GM12865 (cell line): ENCODE measurements around the gene SCN8A.

Source experiments
- DNase-seq: peaks from one replicate; pipeline ENCODE4 v3.0.0; 2010; ENCODE audit warnings: low read depth
- H3K4me3 ChIP-seq: 2 replicates; pipeline ENCODE4 v1.5.1; 2011; ENCODE audit warnings: mild to moderate bottlenecking, low read depth, low read length, control low read depth
- CTCF ChIP-seq: IDR thresholded peaks from 2 replicates; pipeline ENCODE4 v1.5.1; 2011; ENCODE audit warnings: low read length, control low read depth, low read depth, inconsistent platforms; ENCODE audit not compliant: insufficient read depth; ENCODE audit errors: missing control alignments

Gene SCN8A

GRCh38 chr12:51700887-51701286, 109.9 kb downstream of the SCN8A start:
- DNase-seq = no peak
- no peak overlapping the region for H3K4me3 ChIP-seq
- no peak for TF ChIP-seq CTCF

GRCh38 chr12:51702587-51702986, 111.6 kb downstream of the SCN8A start:
- no peak for TF ChIP-seq CTCF

GRCh38 chr12:51705450-51705849, 114.4 kb downstream of the SCN8A start:
- no peak for DNase-seq
- H3K4me3 ChIP-seq = no peak overlapping the region
- no peak for TF ChIP-seq CTCF

More at GRCh38 chr12:51702587-51702986, 111.6 kb downstream of the SCN8A start:
- no peak overlapping the region for H3K4me3 ChIP-seq
- no peak for DNase-seq

GRCh38 chr12:51706206-51706605, 115.2 kb downstream of the SCN8A start:
- TF ChIP-seq CTCF = no peak
- no peak for DNase-seq
- no peak overlapping the region for H3K4me3 ChIP-seq

GRCh38 chr12:51714666-51715065, 123.6 kb downstream of the SCN8A start:
- H3K4me3 ChIP-seq = no peak overlapping the region
- DNase-seq = no peak
- TF ChIP-seq CTCF = no peak

GRCh38 chr12:51717326-51717925, 126.4 kb downstream of the SCN8A start:
- H3K4me3 ChIP-seq = no peak overlapping the region
- TF ChIP-seq CTCF = no peak
- DNase-seq = no peak

GRCh38 chr12:51721282-51721940, 130.4 kb downstream of the SCN8A start:
- H3K4me3 ChIP-seq = no peak overlapping the region
- TF ChIP-seq CTCF = no peak

More at GRCh38 chr12:51721282-51721940, 130.4 kb downstream of the SCN8A start:
- DNase-seq = peak; percentile 3
